Activated naive CD8-positive, alpha-beta T cell treated with anti-CD3 and anti-CD28 coated beads for 36 hours (primary cell): ENCODE measurements around the gene UIMC1. TPM values are rescaled to one million over a fixed set of nuclear protein-coding genes. Genes with fewer than 3 reads are reported as not detected.

Experiments
- DNase-seq: peaks from one replicate; pipeline ENCODE4 v3.0.0; 2021
- H3K27ac Mint-ChIP-seq: one replicate; pipeline ENCODE4 v1.8.0; 2022; ENCODE audit warnings: mild to moderate bottlenecking, moderate library complexity, mixed read lengths
- H3K27me3 Mint-ChIP-seq: one replicate; pipeline ENCODE4 v1.8.0; 2022; ENCODE audit warnings: mild to moderate bottlenecking, mixed read lengths
- H3K36me3 Mint-ChIP-seq: one replicate; pipeline ENCODE4 v1.8.0; 2021; ENCODE audit warnings: mild to moderate bottlenecking, mixed read lengths
- H3K4me1 Mint-ChIP-seq: one replicate; pipeline ENCODE4 v1.8.0; 2021; ENCODE audit warnings: mixed read lengths
- H3K4me3 Mint-ChIP-seq: one replicate; pipeline ENCODE4 v1.8.0; 2022; ENCODE audit warnings: mild to moderate bottlenecking, moderate library complexity, mixed read lengths
- H3K9me3 Mint-ChIP-seq: one replicate; pipeline ENCODE4 v1.8.0; 2022; ENCODE audit warnings: mixed read lengths
- total RNA-seq, 2 experiments: library from RNA; stranded (reverse); gene quantifications; one replicate each; pipeline ENCODE4 v1.2.3, GENCODE V29; 2021

Gene UIMC1
- total RNA-seq, 2 experiments from 2014 or later = 43.6 to 50.0 TPM

DNA sequence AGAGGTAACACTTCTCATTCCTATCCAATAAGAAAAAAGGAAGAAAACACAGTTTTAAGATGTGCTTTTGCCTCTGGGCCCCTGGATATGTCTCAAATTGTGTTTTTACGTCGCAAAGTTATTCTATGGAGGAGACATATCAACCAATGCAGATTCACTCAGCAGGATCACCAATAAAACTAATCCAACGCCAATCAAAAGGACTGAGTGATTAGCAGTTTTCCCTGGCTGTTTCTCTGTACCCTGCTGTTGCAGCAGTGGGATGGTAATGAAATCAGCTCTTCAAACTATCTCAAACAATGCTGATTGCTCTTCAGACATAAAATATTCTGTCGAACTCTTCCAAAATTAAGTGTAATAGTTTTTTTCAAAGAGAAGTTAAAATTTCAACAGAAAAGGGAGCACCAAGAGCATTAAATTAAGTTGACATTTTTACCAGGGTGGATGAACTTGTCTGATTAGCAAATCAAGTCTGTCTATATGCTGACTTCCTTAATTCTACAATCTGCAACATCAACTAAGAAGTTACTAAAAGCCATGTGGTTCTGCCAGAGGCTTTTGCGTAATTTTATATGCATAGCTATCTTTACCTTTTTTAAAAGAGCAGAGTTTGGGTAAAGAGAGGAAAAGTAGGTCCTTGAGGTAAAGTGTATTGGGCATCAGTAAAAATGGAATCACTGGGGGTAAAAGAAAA is 97.8 kb downstream of the UIMC1 start:
- H3K4me3 Mint-ChIP-seq = no peak overlapping the region
- H3K9me3 Mint-ChIP-seq = no peaks in the 10 kb centered on the region
- no peak overlapping the region for H3K27ac Mint-ChIP-seq
- H3K36me3 Mint-ChIP-seq = peaks cover 27% of the 10 kb centered on the region
- DNase-seq = no peak
- no peaks in the 10 kb centered on the region for H3K27me3 Mint-ChIP-seq
- peaks cover 25% of the 10 kb centered on the region for H3K4me1 Mint-ChIP-seq

DNA sequence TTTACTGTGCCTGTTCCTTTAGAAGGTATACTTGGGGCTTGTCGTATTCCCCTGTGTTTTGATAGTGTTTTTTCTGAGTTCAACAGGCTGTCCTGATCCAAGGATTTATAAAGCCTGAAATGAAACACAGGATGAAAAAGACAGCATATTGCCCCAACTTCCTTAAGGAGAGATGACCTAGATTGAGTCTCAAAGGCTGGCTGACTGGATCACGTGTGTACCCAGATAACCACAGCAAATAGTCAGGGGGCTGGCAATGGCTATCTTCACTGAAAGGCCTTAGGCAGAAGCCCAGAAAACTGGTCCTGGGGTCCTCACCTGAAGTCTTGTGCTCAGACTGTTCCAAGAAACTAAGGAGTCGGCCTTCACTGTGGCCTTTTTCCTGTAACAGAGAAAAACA is 99.8 kb downstream of the UIMC1 start:
- H3K9me3 Mint-ChIP-seq = no peaks in the 10 kb centered on the region
- peaks cover 33% of the 10 kb centered on the region for H3K4me1 Mint-ChIP-seq
- H3K4me3 Mint-ChIP-seq = no peak overlapping the region
- DNase-seq = no peak
- peaks cover 32% of the 10 kb centered on the region for H3K36me3 Mint-ChIP-seq
- no peaks in the 10 kb centered on the region for H3K27me3 Mint-ChIP-seq
- H3K27ac Mint-ChIP-seq = no peak overlapping the region

DNA sequence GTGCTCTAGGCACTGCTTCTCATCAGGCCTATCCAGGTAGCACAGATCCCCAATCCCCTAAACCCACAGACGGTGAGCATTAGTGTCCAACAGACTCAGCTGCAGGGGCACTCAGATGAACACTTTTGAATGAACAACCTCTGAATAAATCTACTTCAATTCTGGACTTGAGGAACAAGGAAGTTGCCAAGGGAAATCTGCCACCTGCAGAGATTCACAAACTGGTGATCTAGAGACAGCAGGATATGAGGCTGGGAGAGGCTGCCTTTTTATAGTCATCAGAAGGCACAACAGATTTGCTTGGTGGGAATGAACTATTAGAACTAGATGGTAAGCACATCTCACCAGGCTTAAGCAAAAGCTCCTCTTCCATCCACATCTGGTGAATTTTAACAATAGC is 100.5 kb downstream of the UIMC1 start:
- DNase-seq = no peak
- no peaks in the 10 kb centered on the region for H3K9me3 Mint-ChIP-seq
- H3K27ac Mint-ChIP-seq = no peak overlapping the region
- no peak overlapping the region for H3K4me3 Mint-ChIP-seq
- H3K36me3 Mint-ChIP-seq = peaks cover 34% of the 10 kb centered on the region
- H3K4me1 Mint-ChIP-seq = peaks cover 32% of the 10 kb centered on the region
- H3K27me3 Mint-ChIP-seq = no peaks in the 10 kb centered on the region

DNA sequence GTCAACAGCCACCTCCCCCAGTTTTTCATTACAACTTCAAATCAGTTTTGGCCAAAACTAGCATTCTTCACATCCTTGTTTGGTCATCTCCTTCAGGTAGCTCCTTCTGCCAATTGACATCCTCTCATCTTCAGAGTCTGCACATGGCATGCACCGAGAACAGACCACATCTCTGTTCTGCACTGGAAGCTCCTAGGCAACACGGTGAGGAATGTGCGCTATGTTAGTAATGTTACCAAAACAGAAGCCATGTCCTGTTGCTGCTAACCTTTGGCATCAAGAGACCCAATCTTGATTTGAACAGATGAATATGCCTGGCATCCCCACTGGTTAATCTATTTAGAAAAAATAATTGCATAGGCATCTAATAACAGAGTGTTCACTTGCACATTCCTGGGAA is 102.3 kb downstream of the UIMC1 start:
- Mint-ChIP-seq H3K27me3 (no peaks in the 10 kb centered on the region), H3K4me1 (peaks cover 30% of the 10 kb centered on the region), H3K36me3 (peaks cover 39% of the 10 kb centered on the region), H3K4me3 (no peak overlapping the region), H3K9me3 (no peaks in the 10 kb centered on the region), H3K27ac (peak overlapping the region; percentile 12)
- no peak for DNase-seq

DNA sequence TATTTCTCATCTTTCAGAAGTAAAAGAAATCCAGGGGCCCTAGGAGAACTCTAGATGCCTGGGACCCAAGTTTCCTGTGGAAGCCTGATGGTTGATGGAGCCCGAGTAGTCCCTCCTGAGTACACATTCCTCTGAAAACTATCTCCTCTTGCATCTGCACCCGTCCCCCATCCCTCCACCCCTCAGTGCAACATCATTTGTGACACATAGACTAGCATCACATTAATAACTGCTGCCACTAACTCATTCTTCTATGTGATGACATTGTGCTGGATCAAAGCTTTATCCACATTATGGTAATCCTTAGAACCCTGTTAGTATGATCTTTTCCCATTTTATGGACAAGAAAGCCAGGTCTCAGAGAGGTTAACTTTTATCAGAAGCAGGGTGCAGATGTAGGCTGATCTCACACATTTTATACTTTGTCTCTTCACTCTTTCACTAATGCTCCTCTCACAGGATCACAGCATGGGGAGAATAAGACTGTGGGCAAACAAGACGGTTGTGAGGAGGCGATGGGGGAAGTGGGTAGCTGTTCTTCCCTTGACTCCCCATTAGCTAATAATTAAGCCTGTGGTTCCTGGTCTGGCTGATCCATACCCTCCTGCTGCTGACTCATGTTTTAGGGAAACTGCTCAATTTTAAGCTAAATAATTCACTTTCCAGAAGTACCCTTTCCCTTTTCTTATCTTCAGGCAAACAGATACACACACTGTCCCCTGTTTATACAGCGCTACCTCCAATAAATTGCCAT is 103.5 kb downstream of the UIMC1 start:
- DNase-seq = no peak
- Mint-ChIP-seq H3K4me1 (peaks cover 34% of the 10 kb centered on the region), H3K36me3 (peaks cover 33% of the 10 kb centered on the region), H3K4me3 (no peak overlapping the region), H3K27ac (peak overlapping the region; percentile 47), H3K9me3 (no peaks in the 10 kb centered on the region), H3K27me3 (no peaks in the 10 kb centered on the region)

DNA sequence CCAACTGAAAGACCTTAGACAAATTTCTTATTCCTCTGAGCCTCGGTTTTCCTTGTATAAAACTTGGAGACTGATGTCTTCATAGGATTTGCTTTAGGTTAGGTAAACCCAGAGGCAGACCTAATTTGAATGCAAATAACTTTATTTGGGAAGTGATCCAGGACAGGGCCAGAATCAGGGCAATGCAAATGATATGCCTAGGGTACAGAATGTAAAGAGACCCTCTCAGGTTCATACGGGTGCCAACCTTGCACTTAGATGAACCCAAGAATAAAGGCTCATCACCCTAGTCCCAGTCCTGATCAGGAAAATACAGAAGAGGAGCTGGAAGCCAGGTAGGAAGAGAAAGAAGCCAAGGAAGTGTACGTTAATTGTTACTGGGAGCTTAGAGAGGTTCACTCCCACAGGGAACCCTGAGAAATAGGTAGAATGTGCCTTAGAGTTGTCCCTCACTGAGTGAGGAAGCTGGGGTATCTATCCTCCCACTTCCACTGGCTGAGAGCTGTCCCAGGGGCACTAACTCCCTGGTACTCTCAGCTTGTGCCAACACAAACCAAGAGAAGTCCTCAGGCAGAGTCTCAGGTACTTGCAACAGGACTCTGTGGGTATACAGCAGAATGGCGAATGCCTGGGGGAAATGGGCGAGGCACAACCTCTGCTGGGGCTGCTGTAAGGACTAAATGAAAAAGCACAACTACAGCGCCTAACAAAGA is 104.3 kb downstream of the UIMC1 start:
- no peaks in the 10 kb centered on the region for H3K9me3 Mint-ChIP-seq
- no peak for DNase-seq
- H3K4me1 Mint-ChIP-seq = peaks cover 38% of the 10 kb centered on the region
- no peak overlapping the region for H3K4me3 Mint-ChIP-seq
- peak overlapping the region; percentile 75 for H3K27ac Mint-ChIP-seq
- H3K27me3 Mint-ChIP-seq = no peaks in the 10 kb centered on the region
- H3K36me3 Mint-ChIP-seq = peaks cover 29% of the 10 kb centered on the region

DNA sequence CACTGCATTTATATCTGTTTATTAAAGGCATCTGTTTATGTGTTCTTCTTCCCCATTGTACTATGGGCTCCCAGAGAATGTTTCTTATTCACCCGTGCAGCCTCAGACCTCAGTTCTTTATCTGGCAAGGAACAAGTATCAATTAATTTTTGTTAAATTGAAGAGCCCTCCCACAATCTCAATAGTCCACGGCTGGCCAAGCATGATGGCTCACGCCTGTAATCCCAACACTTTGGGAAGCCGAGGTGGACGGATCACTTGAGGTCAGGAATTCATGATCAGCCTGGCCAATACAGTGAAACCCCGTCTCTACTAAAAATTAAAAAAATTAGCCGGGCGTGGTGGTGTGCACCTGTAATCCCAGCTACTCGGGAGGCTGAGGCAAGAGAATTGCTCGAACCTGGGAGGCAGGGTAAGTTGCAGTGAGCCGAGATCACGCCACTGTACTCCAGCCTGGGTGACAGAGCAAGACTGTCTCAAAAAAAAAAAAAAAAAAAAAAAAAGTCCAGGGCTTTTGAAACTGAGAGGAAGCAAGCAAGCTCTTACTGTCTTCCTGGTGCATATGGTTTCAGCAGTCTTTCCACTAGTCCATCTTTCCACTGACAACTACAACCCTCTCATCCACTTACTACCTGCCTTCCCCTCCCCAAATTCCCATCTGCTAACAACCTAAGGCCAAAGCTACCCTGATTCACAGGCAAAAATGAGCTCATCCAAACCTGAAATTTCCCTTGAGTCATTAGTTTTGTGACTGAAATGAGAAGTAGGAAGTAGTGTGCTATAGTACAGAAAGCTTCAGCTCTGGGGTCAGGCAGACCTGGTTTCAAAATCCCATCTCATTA is 105.1 kb downstream of the UIMC1 start:
- Mint-ChIP-seq H3K4me1 (peaks cover 38% of the 10 kb centered on the region), H3K27ac (peak overlapping the region; percentile 75), H3K4me3 (no peak overlapping the region), H3K27me3 (no peaks in the 10 kb centered on the region), H3K9me3 (no peaks in the 10 kb centered on the region), H3K36me3 (peaks cover 29% of the 10 kb centered on the region)
- DNase-seq = peak; percentile 10

DNA sequence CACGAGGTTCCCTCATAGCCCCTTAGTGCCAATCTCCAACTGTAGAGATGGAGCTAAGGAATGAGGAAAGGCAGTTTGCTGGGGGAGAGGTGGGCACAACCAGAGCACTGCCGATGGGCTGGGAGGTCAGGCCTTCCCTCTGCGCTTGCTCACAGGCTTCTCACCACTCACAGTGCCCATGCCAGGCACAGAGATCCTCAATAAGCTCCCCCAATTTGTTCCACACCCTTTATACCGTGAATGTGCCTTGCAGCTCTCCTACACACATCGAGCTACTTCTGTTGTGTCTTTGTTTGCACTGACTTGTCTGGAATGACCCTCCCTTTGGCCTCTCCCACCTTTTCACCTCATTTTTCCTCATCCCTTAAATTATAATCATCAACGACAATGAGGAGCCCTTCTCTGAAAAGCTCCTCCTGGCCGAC is 105.8 kb downstream of the UIMC1 start:
- Mint-ChIP-seq H3K27me3 (no peaks in the 10 kb centered on the region), H3K4me3 (no peak overlapping the region), H3K27ac (no peak overlapping the region), H3K9me3 (no peaks in the 10 kb centered on the region), H3K36me3 (peaks cover 29% of the 10 kb centered on the region), H3K4me1 (peaks cover 38% of the 10 kb centered on the region)
- no peak for DNase-seq

DNA sequence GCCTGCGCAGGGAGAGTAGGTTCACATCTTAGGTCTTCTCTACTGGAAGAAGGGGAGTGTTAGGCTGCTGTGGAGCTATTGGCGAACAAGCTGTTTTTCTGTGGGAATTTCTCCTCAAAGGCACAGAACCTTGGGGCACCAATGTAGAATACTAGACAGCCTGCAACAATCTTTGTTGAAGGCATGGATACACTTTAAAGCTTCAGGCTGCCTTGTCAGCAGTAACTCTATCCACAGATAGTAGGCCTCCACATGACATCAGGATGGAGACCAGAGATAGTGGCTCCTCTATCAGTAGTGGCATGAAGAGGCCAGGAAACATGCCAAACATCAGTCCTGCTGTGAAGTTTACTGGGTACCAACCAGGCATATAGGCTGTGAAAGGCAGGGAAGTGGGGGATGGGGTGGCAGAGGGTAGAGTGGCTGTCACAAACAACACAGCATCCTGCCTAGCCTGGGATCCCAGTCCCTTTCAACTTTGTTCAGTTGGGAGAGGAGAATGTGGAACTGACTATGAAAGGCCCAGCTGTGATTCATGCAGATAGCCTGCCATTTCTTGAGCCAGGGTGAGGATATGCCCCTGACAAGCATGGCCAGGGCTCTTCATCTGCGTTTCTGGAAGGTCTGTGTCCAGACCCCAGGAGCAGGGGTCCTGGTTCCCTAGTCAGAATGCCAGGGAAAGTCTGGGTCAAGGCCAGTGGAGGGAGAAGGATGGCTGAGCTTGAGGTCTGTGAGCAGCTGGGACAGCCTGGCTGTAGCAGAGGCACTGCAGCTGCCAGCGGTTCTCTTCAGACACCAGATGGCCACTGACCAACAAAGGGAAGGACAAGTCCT is 106.4 kb downstream of the UIMC1 start:
- no peak for DNase-seq
- peaks cover 4% of the 10 kb centered on the region for H3K27me3 Mint-ChIP-seq
- H3K27ac Mint-ChIP-seq = no peak overlapping the region
- H3K4me1 Mint-ChIP-seq = peaks cover 38% of the 10 kb centered on the region
- no peaks in the 10 kb centered on the region for H3K9me3 Mint-ChIP-seq
- no peak overlapping the region for H3K4me3 Mint-ChIP-seq
- H3K36me3 Mint-ChIP-seq = peaks cover 27% of the 10 kb centered on the region

DNA sequence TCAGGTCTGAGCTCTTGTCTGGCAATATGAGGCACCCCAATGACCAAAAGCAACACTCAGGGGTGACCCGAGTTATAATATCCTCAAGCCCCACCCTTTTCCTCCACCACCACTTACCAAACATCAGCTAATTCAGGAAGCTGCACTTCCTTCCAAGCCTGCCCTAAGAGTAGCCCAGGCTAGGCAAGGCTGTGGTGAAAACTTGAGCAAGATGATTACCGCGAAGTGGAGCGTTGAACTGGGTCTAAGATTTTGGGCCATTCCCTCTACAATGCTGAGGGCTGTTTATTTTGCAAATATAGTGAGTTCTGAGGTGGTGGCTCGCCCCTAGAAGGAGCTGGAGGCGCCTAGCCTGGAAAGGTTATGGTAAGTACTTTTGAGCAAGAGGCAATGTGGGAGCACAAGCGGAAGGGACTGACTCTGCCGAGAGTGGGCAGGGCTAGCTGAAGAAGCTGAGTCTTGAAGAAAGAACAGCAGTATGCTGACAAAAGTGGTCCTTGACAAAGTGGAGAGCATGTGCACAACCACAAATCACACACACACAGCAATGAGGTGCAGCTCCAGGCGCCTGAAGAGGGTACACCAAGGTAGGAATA is 107.2 kb downstream of the UIMC1 start, which contains the start of gene HK3:
TSS of gene HK3 (minus strand) at position 51 of the 596 bp plus-strand sequence. CDS start 3,187 bp downstream, outside the sequence.
- DNase-seq = no peak
- no peaks in the 10 kb centered on the region for H3K9me3 Mint-ChIP-seq
- H3K36me3 Mint-ChIP-seq = peaks cover 24% of the 10 kb centered on the region
- H3K27ac Mint-ChIP-seq = no peak within 1 kb of the TSS
- H3K27me3 Mint-ChIP-seq = peaks cover 4% of the 10 kb centered on the region
- H3K4me1 Mint-ChIP-seq = peaks cover 36% of the 10 kb centered on the region
- no peak within 1 kb of the TSS for H3K4me3 Mint-ChIP-seq

DNA sequence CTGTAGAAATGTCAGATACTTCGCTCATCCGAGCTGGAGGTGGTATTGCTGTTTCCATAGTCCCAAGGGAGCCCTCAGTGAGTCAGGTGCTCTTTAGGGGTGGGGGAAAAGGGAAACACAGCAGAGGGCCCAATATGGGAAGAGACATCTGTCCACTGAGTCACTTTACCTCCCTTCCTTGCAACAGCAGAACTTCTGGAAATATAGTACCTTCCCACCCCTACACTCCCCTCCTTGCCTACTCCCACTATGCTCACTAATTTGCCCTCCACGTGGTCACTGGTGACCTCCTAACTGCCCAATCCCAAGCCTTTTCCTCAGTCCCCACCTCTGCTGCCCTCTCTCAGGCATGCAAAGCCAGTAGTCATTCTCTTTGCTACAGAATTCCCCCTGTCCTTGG is 109.3 kb downstream of the UIMC1 start:
- DNase-seq = no peak
- Mint-ChIP-seq H3K4me3 (no peak overlapping the region), H3K9me3 (no peaks in the 10 kb centered on the region), H3K4me1 (peaks cover 28% of the 10 kb centered on the region), H3K36me3 (peaks cover 16% of the 10 kb centered on the region), H3K27ac (no peak overlapping the region), H3K27me3 (peaks cover 4% of the 10 kb centered on the region)

DNA sequence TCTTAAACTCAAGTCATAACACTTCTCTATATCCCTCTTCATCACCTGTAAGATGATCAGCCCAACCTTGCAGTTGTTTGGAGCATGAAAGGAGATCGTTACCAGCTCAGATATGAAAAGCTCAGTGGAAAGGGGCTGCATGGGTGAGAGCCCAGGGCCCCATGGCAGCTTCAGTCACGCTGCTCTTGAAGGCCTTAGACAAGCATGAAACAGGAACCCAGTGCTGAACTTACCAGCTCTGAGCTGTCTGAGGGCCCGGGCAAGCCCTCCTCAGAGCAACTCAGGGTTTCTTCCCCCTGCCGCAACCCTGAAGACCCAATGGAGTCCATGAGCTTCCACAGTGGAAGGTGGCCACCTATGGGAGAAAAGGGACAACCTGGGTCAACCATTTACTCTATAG is 110.7 kb downstream of the UIMC1 start:
- peaks cover 4% of the 10 kb centered on the region for H3K27me3 Mint-ChIP-seq
- no peak for DNase-seq
- no peak overlapping the region for H3K27ac Mint-ChIP-seq
- H3K36me3 Mint-ChIP-seq = peaks cover 5% of the 10 kb centered on the region
- no peaks in the 10 kb centered on the region for H3K9me3 Mint-ChIP-seq
- no peak overlapping the region for H3K4me3 Mint-ChIP-seq
- H3K4me1 Mint-ChIP-seq = peaks cover 16% of the 10 kb centered on the region

DNA sequence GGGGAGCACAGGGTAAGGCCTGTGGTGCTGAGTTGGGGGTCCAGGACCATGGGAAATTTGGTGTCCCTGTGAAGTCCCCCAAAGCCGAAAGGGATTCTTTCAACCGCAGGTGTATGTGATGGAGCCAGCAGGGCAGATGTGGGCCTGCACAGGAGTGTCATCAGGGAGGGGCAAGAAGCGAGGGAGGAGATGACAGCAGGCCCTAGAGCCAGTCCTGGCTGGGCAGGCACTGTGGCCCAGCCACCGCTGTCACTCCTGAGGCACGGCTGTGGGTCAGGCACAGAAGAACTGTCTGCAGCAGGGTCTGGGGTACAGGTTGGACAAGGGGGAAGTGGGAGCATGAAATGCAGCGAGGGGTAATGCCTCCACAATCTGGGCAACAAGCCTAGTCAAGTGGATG is 112.3 kb downstream of the UIMC1 start:
- no peak for DNase-seq
- Mint-ChIP-seq H3K36me3 (peaks cover 1% of the 10 kb centered on the region), H3K27me3 (peaks cover 9% of the 10 kb centered on the region), H3K27ac (no peak overlapping the region), H3K4me3 (no peak overlapping the region), H3K4me1 (peaks cover 8% of the 10 kb centered on the region), H3K9me3 (no peaks in the 10 kb centered on the region)

DNA sequence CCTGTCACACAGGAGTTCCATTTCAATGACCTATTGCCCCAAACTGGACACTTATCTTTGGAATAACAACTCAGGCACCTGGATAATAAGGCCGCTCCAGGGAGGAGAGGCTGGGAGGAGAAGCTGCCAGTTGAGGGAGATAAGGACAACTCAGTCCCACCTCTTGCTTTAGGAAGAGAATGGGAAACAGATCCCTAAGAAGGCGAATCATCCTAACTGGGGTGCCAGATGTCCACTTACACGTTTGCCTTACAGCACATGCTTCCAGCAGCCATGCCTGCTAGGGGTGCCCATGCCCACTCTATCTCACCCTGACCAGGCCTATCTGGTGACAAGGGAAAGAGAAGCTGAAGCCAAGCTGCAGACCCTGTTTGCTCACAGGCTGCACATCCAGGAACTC is 113.9 kb downstream of the UIMC1 start:
- H3K27ac Mint-ChIP-seq = no peak overlapping the region
- H3K36me3 Mint-ChIP-seq = peaks cover 1% of the 10 kb centered on the region
- DNase-seq = no peak
- H3K4me1 Mint-ChIP-seq = peaks cover 3% of the 10 kb centered on the region
- no peaks in the 10 kb centered on the region for H3K9me3 Mint-ChIP-seq
- no peak overlapping the region for H3K4me3 Mint-ChIP-seq
- peaks cover 9% of the 10 kb centered on the region for H3K27me3 Mint-ChIP-seq
